Activated CD8-positive, alpha-beta memory T cell treated with anti-CD3 and anti-CD28 coated beads for 48 hours (primary cell): ENCODE data around the gene ATP2C2.
"Not testable (repeated sequence)": the region's sequence is repeated elsewhere in the genome, so short reads cannot be mapped to it uniquely, and the experiment has no call there.

ENCODE experiments used
- DNase-seq, 3 experiments: peaks; one replicate each; pipeline ENCODE4 v3.0.0-alpha.2; 2020; ENCODE audit warnings: low read depth in 2 of 3, low spot score in 2 of 3

The ATP2C2 gene

GRCh38 chr16:84339766-84340165 is 28.6 kb upstream of the ATP2C2 start:
- no peak for DNase-seq

- DNase-seq: no peak
Measured at GRCh38 chr16:84340325-84341040, 27.9 kb upstream of the ATP2C2 start.

DNA sequence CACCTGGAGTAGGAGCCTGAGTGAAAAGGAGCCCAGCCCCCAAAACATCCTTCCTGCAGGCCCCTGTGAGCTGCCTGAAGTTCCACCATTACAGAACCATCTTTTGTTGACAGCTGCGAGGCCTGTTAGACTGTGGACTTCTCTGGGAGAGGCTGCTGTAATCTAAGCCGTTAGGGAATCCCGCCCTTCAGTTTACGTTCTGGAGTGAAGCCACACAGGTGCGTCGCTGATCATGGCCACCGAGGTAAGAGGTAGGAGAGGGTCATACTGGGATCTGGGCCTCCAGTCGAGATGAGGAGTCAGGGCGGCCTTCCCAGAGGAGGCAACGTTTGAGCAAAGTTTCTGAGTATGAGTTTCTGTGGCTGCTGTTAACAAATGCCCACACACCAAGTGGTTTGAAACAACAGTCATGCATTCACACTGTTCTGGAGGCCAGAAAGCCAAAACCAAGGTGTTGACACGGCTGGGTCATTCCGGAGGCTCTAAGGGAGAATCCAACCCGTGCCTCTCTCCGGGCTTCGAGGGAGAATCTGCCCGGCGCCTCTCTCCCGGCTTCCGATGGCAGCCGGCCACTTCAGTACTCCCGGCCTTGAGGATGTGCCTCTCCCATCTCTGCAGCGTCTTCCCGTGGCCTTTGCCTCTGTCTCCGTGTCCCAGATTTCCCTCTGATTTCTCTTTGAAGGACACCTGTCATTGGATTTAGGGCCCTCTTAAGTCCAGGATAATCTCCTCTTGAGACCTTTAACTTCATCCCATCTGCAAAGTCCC is 26.6 kb upstream of the ATP2C2 start:
- no peak for DNase-seq

DNA sequence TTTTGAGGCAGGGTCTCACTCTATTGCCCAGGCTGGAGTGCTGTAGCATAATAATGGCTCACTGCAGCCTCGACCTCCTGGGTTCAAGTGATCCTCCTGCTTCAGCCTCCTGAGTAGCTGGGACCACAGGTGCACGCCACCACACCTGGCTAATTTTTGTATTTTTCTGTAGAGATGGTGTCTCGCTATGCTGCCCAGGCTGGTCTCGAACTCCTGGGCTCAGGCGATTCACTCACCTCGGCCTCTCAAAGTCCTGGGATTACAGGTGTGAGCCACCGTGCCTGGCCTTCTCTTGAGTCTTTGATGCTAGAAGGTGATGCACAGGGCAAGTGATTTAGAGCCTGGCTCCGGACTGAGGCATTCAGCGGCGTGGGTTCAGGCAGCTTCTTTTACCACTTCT is 24.5 kb upstream of the ATP2C2 start:
- not testable (repeated sequence) for DNase-seq

- no peak for DNase-seq
Measured at GRCh38 chr16:84344781-84345180, 23.6 kb upstream of the ATP2C2 start.

- no peak for DNase-seq
Measured at GRCh38 chr16:84347161-84347560, 21.2 kb upstream of the ATP2C2 start.

DNA sequence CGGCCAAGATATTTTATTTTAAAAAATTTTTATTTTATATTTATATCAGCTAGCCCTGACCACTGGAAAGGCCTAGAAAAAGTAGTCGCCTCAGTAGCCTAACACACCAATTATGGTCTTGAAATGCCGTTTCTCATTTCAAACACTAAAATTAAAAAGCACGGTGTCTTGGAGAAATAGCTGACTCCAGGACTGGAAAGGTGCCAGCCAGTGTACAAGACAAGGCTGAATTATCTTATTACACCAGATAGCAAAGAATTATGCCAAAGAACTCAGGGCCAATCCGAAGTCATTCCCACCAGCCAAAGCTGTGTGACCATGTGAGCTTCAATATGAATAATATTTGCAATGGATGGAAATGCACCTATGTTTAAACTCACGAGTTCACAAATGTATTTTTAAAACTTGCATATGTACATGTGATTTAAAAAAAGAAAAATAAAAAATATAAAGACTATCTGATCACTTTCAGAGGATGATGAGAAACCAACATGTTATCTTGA is 19.9 kb upstream of the ATP2C2 start:
- DNase-seq: no peak

- no peak for DNase-seq
Measured at GRCh38 chr16:84349862-84350684, 18.3 kb upstream of the ATP2C2 start.

DNA sequence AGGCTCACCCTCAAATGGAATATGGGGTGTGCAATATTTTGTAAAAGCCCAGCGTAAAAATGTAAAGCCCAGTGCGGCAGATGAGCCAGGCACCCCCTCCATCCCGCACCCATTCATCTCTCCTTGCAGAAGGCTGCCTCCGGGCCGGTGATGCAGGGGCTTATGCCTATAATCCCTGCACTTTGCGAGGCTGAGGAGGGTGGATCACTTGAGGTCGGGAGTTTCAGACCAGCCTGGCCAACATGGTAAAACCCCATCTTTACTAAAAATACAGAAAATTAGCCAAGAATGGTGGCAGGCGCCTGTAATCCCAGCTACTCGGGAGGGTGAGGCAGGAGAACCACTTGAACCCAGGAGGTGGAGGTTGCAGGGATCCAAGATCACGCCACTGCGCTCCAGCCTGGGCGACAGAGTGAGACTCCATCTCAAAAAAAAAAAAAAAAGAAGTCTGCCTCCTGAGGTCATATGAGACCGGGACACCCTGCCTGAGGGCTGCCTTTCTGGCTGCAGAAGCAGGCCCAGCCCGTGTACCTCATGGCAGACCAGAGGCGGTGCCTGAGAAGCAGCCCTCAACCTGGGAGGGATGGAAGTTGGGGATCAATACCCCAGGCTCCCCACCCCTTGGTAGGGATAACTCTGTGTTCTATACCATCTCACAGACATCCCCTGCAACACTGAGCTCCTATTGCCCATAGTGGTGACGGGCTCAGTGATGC is 17.5 kb upstream of the ATP2C2 start:
- no peak for DNase-seq

DNA sequence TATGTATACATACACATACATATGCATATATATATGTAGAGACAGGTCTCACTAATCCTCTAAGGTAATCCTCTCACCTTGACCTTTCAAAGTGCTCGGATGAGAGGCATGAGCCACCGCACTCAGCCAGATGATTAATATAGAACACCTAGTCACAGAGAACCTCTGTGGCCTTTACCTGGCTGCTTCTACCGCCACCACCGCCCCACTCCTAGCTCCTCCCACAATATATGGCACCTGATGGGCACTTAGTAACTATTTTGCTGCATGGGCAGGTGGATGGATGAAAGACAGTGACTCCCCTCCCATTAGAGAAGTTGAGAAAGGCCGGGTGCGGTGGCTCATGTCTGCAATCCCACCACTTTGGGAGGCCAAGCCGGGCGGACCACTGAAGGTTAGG is 16.7 kb upstream of the ATP2C2 start:
- no peak for DNase-seq

DNA sequence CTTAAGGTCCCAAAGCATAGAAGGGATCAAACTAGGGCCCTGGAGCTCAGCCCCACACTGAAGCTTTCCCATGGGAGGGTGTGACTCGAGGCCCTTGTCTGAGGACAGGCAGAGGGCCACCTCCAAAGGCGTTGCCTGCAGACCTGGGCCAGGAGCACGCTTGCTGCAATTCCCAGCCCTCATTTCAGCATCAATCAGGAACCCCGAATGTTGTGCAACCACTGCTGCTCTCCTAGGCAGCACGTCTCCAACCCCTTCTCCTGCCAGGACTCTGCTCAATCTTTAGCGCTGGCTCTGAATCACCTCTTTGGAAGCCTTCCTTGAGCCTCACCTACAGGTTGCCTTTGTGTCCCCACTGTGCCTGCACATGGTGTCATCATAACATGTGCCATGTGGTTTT is 14.0 kb upstream of the ATP2C2 start:
- DNase-seq: no peak

DNA sequence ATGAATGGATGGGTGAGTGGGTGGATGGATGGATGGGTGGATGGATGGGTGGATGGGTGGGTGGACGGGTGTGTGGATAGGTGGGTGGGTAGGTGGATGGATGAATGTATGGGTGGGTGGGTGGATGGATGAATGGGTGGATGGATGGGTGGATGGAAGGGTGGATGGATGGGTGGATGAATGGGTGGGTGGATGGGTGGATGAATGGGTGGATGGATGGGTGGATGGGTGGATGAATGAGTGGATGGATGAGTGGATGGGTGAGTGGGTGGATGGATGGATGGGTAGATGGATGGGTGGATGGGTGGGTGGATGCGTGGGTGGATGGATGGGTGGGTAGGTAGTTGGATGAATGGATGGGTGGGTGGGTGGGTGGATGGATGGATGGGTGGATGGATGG is 13.2 kb upstream of the ATP2C2 start:
- DNase-seq: no peak

DNA sequence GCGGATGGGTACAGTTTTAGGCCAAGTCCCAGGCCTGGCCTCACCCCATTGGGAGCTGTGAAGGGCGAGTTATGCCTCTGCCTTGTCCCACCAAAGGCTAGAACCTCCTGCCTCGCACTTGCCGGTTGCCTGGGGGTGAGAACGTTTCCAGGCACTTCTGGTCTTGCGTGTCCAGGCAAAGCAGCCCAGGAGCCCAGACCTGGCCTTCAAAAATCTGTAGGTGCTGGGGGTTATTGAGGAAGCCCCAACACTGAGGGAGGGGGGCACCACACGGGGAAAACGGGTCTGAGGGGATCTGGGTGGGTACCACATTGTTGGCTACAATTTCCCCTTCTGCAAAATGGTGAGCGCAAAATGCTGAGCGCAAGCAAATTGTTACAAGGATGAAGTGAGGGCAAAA is 12.2 kb upstream of the ATP2C2 start:
- DNase-seq: no peak

DNA sequence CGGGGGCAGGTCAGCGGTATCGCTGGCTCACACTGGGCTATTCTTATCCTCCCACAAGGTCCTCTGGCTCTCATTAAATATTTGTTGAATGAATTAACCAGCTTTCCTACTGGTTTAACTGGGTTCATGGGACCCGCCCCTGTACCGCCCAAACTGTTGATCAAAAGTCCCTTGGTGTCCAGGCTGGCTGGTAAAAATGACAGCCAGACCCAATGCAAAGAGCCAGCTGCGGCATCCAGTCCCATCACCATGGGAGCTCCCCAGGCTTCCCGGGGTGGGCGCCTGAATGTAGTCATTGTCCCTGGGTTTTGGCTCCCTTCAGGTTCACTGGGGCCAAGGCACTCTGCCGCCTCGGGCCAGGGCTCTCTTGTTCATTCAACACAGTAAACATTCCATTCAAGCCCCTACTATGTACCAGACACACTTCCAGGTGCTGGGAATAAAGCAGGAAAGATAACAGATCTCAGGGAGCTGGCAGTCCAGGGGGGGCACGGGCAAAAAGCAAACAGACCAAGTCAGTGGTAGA is 11.7 kb upstream of the ATP2C2 start:
- DNase-seq: no peak

- DNase-seq: peak in 1 of 3 experiments; percentile 4
Measured at GRCh38 chr16:84357191-84357651, 11.1 kb upstream of the ATP2C2 start.

DNA sequence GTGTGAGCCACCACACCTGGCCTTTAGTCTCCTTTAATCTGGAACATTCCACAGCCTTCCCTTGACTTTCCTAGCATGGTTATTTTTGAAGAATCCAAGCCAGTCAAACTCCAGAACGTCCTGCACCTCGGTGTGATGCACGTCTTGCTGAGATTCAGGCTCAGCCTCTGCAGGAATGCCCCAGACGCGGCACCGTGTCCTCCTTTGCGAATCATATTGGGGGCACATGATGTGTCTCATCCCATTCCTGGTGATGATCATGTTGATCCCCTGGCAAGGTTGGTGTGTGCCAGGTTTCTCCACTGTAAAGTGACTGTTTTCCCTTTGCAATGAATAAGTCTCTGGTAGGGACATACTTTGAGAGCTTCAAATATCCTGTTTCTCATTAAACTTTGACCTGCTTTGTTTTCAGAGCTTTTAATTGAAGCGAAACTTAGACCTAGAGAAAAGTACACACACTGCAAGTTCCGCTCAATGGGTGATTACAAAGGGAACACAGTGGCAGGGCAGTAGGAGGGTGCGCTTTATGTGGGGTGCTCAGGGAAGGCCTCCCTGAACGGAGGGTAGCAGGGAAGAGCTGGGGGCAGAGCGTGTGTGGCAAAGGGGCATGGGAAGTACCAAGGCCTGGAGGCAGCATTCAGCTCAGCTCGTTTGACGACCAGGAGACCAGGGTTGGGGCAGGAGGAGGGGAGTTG is 9.6 kb upstream of the ATP2C2 start:
- no peak for DNase-seq

GRCh38 chr16:84359326-84359725 is 9.0 kb upstream of the ATP2C2 start:
- no peak for DNase-seq

- peak in 1 of 3 experiments; percentile 19 for DNase-seq
Measured at GRCh38 chr16:84360170-84360569, 8.2 kb upstream of the ATP2C2 start.

DNA sequence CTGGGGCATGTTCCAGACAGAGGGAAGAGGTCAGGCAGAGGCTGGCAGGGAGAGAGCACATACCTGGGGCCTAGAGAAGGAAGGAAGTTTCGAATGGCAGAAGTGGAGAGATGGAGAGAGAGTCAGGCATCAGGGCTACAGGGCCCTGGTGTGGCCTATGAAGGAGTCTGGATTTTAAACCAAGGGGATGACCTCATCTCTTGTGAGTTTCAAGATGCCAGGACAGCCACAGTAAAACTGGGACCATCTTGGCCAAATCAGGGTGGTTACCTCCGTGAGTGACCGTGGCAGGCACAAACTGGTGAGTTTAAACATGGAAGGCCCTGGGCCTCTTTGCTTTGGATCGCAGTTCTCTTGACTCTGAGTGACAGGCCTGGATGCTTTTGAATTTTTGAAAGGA is 7.6 kb upstream of the ATP2C2 start:
- no peak for DNase-seq

DNA sequence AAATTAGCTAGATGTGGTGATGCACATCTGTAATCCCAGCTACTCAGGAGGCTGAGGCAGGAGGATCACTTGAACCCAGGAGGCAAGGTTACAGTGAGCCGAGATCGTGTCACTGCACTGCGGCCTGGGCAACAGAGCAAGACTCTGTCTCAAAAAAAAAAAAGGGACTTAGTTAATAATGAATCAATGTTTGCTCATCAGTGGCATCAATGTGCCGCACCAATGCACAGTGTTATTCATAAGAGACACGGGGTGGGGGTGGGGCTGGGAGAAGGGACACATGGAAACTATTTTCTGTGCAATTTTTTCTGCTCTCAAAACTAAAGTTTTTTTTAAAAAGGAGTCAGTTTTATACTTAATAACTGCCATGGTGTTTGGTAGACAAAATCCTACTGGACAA is 6.8 kb upstream of the ATP2C2 start:
- no peak for DNase-seq
